22Rv1 (cell line): ENCODE data around the gene PTPN23.

Experiments used
- H3K27ac ChIP-seq: fragments of 450-650 bp; 2 replicates; pipeline ENCODE4 v1.5.1; 2017
- CTCF ChIP-seq: fragments of 450-650 bp; IDR thresholded peaks from 2 replicates; pipeline ENCODE4 v1.5.1; 2017; ENCODE audit warnings: mild to moderate bottlenecking
- ZFX ChIP-seq: fragments of 450-650 bp; IDR thresholded peaks from 2 replicates; pipeline ENCODE4 v1.6.1; 2017; ENCODE audit warnings: antibody characterized with exemption, borderline replicate concordance

PTPN23 gene

GRCh38 chr3:47376393-47376792, 4.4 kb upstream of the PTPN23 start:
- H3K27ac ChIP-seq, result no peak overlapping the region
- TF ChIP-seq ZFX (no peak), CTCF (no peak)

- TF ChIP-seq ZFX (no peak), CTCF (no peak)
- H3K27ac ChIP-seq, result no peak overlapping the region
Observed at GRCh38 chr3:47377186-47377585, 3.6 kb upstream of the PTPN23 start.

- H3K27ac ChIP-seq, result peak overlapping the region; percentile 98; the same call in 1 of the 2 replicates
- no peak for TF ChIP-seq CTCF
- TF ChIP-seq ZFX, result no peak
Observed at GRCh38 chr3:47378869-47379268, 2.0 kb upstream of the PTPN23 start.

- TF ChIP-seq ZFX (no peak), CTCF (no peak)
- H3K27ac ChIP-seq, result peak overlapping the region; percentile 98
Observed at GRCh38 chr3:47379411-47379899, 1.4 kb upstream of the PTPN23 start.

- TF ChIP-seq ZFX (no peak), CTCF (no peak)
- H3K27ac ChIP-seq, result peak overlapping the region; percentile 98
Observed at GRCh38 chr3:47380026-47380600, 708 bp upstream of the PTPN23 start.

GRCh38 chr3:47381317-47382157, 716 bp downstream of the PTPN23 start:
- H3K27ac ChIP-seq, result peak overlapping the region; percentile 98

More at GRCh38 chr3:47381317-47382157, 716 bp downstream of the PTPN23 start:
- no peak for TF ChIP-seq ZFX
- TF ChIP-seq CTCF, result no peak
